Nephron progenitor cell (in vitro differentiated cells): ENCODE measurements around the gene IRGC.
A peak's percentile ranks its signal among the peaks of the same experiment; 100 is the strongest.

Experiments used
- DNase-seq: peaks from one replicate; pipeline ENCODE4 v3.0.0; 2021
- H3K27ac Mint-ChIP-seq: 2 replicates; pipeline ENCODE4 v1.8.0; 2021; ENCODE audit warnings: mild to moderate bottlenecking, moderate library complexity, mixed read lengths
- H3K27me3 Mint-ChIP-seq: 2 replicates; pipeline ENCODE4 v1.8.0; 2021; ENCODE audit warnings: mild to moderate bottlenecking, low read depth, mixed read lengths; ENCODE audit not compliant: poor library complexity
- H3K36me3 Mint-ChIP-seq: 2 replicates; pipeline ENCODE4 v1.8.0; 2021; ENCODE audit warnings: low read depth, mixed read lengths
- H3K4me1 Mint-ChIP-seq: 2 replicates; pipeline ENCODE4 v1.8.0; 2021; ENCODE audit warnings: mixed read lengths
- H3K4me3 Mint-ChIP-seq: 2 replicates; pipeline ENCODE4 v1.8.0; 2021; ENCODE audit warnings: mild to moderate bottlenecking, moderate library complexity, mixed read lengths
- H3K9me3 Mint-ChIP-seq: 2 replicates; pipeline ENCODE4 v1.8.0; 2021; ENCODE audit warnings: mild to moderate bottlenecking, moderate library complexity, mixed read lengths
- TF ChIP-seq, protein P1 (sequence below): fragments of 200-600 bp; sonication (generic); IDR thresholded peaks from 2 replicates; pipeline ENCODE4 v1.5.0; 2021; ENCODE audit warnings: antibody characterized with exemption

The IRGC gene

DNA sequence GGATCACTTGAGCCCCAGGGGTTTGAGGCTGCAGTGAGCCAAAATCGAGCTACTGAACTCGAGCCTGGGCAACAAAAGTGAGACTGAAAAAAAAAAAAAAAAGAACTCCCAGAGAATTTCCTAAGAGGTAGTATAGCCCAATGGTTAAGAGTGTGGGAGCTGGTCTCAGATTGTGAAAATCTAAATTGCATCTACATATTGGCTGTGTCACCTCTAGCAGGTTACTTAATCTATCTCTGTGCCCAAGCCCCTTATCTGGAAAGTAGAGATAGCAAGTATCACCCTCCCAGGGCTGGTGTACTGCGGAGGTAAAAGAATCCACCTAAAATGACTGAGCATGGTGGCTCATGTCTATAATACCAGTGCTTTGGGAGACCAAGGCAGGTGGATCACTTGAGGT is 42.2 kb upstream of the IRGC start:
- H3K27ac Mint-ChIP-seq = no peak overlapping the region

DNA sequence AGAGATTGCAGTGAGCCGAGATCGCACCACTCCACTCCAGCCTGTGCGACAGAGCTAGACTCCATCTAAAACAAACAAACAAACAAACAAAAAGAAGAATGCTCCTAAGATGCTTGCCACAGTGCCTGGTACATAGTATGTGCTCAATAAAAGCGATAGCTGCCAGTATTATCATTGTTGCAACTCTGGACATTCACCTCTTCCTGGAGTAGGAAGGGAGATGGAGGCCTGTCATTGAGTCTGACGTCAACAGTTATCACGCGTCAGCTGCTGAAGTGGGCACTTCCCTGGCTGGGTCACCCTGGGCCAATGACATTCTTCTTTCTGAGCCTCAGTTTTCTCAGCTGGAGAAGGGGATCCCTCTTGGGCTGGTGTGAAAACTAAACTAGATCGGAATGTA is 41.7 kb upstream of the IRGC start:
- Mint-ChIP-seq H3K36me3 (no peaks in the 10 kb centered on the region), H3K27ac (no peak overlapping the region), H3K9me3 (no peaks in the 10 kb centered on the region), H3K4me3 (no peak overlapping the region), H3K4me1 (peaks cover 17% of the 10 kb centered on the region), H3K27me3 (peaks cover 57% of the 10 kb centered on the region)
- TF ChIP-seq, protein P1, sequence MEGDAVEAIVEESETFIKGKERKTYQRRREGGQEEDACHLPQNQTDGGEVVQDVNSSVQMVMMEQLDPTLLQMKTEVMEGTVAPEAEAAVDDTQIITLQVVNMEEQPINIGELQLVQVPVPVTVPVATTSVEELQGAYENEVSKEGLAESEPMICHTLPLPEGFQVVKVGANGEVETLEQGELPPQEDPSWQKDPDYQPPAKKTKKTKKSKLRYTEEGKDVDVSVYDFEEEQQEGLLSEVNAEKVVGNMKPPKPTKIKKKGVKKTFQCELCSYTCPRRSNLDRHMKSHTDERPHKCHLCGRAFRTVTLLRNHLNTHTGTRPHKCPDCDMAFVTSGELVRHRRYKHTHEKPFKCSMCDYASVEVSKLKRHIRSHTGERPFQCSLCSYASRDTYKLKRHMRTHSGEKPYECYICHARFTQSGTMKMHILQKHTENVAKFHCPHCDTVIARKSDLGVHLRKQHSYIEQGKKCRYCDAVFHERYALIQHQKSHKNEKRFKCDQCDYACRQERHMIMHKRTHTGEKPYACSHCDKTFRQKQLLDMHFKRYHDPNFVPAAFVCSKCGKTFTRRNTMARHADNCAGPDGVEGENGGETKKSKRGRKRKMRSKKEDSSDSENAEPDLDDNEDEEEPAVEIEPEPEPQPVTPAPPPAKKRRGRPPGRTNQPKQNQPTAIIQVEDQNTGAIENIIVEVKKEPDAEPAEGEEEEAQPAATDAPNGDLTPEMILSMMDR = no peak
- no peak for DNase-seq

More for the DNA sequence above, 42.2 kb upstream of the IRGC start:
- no peak for DNase-seq
- H3K36me3 Mint-ChIP-seq = no peaks in the 10 kb centered on the region
- no peaks in the 10 kb centered on the region for H3K9me3 Mint-ChIP-seq
- TF ChIP-seq, protein P1 = no peak
- peaks cover 61% of the 10 kb centered on the region for H3K27me3 Mint-ChIP-seq
- H3K4me1 Mint-ChIP-seq = peaks cover 17% of the 10 kb centered on the region
- no peak overlapping the region for H3K4me3 Mint-ChIP-seq

DNA sequence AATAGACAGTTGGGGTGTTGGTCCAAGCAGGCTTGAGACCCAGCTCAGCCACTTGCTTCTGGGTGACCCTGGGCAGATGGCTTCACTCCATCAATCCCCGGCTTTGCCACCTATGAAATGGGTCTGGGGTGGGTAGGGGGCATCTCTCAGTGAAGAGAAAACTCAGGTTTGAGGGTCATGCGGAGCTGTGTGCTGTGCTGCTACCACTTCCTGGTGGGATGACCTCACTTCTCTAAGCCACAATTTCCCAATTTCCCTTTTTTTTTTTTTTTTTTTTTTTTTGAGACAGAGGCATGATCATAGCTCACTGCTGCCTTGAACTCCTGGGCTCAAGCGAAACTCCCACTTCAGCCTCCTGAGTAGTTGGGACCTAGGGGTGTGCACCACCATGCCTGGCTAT is 41.3 kb upstream of the IRGC start:
- Mint-ChIP-seq H3K4me3 (no peak overlapping the region), H3K27ac (no peak overlapping the region), H3K27me3 (peaks cover 53% of the 10 kb centered on the region), H3K36me3 (no peaks in the 10 kb centered on the region), H3K4me1 (peaks cover 17% of the 10 kb centered on the region), H3K9me3 (no peaks in the 10 kb centered on the region)
- DNase-seq = no peak
- TF ChIP-seq, protein P1 = no peak

DNA sequence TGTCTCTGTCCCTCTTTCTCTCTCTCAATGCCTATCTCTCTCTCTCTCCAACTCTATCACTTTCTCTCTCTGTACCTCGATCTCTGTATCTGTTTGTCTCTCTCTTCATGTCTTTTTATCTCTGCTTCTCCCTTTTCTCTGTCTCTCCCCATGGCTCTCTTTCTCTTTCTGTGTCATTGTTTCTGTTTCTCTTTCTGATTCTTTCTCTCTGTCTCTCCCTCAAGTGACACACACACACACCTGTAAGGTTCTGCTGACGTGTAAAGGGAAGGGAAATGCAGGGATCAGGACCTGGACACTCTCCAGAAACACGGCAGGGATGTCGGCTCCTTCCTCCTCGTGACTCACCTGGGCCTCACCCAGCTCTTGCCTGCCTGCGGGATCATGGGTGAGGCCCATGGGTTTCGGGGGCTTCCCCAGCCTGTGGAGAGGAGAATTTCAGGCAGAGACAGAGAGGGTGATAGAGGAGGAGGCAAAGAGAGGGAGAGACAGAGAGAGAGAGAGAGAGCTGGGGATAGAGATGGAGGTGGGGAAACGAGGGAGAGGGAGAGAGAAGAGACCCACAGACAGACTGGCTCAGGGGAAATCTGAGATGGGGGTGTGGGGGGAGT is 40.5 kb upstream of the IRGC start:
- Mint-ChIP-seq H3K36me3 (no peaks in the 10 kb centered on the region), H3K27ac (peak overlapping the region; percentile 85), H3K4me3 (no peak overlapping the region), H3K9me3 (no peaks in the 10 kb centered on the region), H3K4me1 (peaks cover 9% of the 10 kb centered on the region), H3K27me3 (peaks cover 45% of the 10 kb centered on the region)
- TF ChIP-seq, protein P1 = no peak
- DNase-seq = no peak

DNA sequence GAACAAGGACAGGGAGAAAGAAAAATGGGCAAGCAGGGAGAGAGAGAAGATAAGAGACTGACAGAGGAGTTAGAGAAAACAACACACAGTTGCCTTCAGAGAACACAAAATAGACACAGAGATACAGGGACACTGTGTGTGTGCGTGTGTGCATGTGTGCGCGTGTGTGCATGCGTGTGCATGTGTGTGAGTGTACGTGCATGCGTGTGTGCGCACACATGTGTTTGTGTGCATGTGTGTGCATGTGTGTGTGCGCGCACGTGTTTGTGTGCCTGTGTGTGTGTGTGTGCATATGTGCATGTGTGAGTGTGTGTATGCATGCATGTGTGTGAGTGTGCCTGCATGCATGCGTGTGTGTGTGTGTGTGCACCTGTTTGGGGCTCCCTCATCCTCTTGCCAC is 40.0 kb upstream of the IRGC start:
- Mint-ChIP-seq H3K4me1 (peaks cover 8% of the 10 kb centered on the region), H3K36me3 (no peaks in the 10 kb centered on the region), H3K27me3 (peaks cover 40% of the 10 kb centered on the region), H3K9me3 (no peaks in the 10 kb centered on the region), H3K27ac (peak overlapping the region; percentile 85), H3K4me3 (no peak overlapping the region)
- TF ChIP-seq, protein P1 = no peak
- DNase-seq = no peak

DNA sequence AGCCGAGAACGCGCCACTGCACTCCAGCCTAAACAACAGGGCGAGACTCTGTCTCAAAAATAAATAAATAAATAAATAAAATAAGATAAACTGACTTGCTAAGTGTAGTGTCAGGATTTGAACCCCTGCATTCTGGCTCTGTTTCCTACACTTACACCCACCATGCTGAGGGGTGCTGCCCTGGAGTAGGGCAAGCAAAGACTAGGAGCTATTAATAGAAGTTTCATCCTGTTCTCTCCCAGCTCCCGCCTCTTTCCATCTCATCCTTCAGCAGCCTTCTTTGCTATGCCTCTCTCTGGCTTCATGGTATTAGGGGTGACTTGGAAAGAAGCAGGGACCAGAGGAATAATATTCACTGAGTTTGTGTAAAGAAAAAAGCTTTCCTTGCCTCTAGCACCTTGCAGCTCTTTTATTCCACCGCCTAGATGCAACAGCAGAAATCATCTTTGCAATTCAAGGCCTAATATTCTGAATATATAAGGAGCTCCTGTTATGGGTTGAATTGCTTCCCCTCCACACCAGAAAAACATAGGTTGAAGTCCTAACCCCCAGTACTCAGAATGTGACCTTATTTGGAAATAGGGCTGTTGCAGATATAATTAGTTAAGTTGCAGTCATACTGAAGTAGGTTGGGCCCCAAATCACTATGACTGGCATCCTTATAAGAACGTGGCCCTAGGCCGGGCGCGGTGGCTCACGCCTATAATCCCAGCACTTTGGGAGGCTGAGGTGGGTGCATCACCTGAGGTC is 37.2 kb upstream of the IRGC start:
- Mint-ChIP-seq H3K4me3 (no peak overlapping the region), H3K4me1 (peaks cover 8% of the 10 kb centered on the region), H3K36me3 (no peaks in the 10 kb centered on the region), H3K27ac (no peak overlapping the region), H3K27me3 (peaks cover 30% of the 10 kb centered on the region), H3K9me3 (no peaks in the 10 kb centered on the region)
- TF ChIP-seq, protein P1 = no peak
- DNase-seq = no peak
